Measurements from ENCODE around the gene KCNH6.

KCNH6 gene

DNA sequence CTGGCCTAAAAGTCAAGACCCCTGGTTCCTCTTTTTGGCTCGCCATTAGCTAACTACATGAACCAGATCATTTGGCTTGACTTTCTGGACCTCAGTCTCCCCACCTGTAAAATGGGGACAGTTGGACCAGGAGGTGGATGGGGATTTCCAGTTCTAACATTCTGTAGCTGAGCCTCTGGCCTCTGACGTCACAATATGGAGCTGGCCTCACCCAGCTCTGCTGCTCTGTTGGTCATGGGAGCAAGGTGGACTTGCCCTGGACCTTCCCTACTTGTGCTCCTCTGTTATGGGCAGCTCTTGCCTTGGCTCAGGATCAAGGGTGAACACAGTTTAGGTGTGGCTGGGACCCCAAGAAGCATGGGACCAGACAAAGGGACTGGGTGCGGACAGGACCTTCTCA is 16.5 kb upstream of the KCNH6 start:
- no peak for DNase-seq (ENCODE audit: low read depth in 3 of 3)

DNA sequence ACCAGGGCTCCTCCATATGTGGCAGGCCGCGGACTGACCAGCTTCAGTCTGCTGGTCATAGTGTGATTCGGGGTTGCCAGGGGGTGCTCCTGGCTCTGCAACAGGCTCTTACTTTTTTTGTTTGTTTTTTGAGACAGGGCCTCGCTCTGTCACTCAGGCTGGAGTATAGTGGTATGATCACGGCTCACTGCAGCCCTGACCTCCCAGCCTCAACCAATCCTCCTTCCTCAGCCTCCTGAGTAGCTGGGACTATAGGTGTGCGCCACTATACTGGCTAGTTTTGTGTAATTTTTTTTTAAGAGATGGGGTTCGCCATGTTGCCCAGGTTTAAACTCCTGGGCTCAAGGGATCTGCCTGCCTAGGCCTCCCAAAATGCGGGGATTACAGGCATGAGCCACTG is 11.8 kb upstream of the KCNH6 start:
- DNase-seq (ENCODE audit: low read depth in 3 of 3) = no peak

DNA sequence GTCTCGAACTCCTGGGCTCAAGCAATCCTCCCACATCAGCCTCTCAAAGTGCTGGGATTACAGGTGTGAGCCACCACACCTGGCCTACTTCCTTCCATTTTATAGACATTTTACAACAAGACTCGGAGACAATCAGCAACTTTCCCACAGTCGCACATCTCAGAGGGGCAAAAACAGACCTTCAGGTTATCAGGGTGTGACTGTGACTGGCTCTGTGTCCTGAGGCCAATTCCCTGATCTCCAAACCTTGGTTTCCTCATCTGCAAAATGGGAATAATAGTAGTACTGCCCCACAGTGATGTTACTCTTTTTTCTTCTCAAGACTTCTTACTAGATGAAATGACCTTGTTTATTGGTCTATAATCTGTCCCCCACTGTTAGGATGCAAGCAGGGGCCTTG is 10.8 kb upstream of the KCNH6 start:
- no peak for DNase-seq (ENCODE audit: low read depth in 3 of 3)

DNA sequence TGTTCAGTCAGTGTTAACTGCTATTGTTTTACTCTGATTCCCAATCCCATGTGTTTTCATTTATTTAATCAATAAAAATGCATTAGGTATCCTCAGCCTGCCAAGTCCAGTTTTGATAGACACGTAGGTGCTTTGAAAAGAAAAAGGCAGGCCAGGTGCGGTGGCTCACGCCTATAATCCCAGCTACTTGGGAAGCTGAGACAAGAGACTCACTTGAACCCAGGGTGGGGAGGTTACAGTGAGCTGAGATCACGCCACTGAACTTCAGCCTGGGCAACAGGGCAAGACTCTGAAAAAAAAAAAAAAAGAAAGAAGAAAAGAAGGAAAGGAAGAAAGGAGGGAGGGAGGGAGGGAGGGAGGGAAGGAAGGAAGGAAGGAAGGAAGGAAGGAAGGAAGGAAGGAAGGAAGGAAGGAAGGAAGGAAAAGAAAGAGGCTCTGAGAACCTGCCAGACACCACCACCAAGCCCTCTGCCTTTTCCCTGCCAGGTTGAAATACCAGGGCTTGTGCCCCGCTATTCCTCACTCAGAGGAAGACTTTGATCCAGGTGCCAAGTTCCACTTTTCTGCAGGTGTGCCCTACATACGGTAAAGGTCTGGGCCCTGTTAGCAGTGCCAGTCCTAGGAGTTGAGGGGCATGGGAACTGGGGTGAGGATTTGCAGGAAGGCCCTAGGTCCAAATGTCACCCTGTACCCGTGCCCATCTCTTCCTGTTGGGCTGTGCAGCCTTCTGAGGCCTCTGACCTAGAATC is 10.1 kb upstream of the KCNH6 start:
- DNase-seq (ENCODE audit: low read depth in 3 of 3) = no peak

DNA sequence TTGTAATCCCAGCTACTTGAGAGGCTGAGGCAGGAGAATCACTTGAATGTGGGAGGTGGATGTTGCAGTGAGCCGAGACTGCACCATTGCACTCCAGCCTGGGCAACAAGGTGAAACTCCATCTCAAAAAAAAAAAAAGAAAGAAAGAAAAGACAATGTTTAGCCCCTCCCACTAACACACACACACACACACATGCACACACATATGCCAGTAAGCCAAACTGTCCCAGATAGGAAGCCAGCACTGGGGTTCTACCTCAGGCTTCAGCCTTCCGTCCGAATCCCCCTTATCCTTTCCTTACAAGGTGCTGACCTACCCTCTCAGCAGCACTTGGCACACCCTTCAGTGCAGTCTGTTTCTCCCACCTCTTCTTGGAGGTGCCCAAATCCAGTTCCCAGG is 8.7 kb upstream of the KCNH6 start:
- DNase-seq (ENCODE audit: low read depth in 3 of 3) = no peak

DNA sequence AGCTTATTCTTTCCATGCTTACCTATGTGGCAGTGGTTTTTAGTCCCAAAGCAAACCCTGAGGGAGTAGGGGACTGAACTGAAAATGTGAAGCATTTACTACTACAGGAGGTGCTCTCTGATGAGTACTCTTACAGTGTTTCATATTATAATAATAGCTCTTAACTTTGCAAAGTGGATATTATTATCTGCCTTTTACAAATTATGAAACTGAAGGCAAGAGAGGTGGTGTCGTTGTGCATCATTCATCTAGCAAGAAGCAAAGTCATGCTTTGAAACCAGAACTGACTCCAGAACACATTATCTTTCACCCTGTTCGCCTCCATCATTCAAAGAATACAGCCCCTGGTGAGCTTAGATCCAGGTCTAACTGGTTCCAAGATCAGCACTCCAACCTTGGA is 8.2 kb upstream of the KCNH6 start:
- DNase-seq (ENCODE audit: low read depth in 3 of 3) = no peak

DNA sequence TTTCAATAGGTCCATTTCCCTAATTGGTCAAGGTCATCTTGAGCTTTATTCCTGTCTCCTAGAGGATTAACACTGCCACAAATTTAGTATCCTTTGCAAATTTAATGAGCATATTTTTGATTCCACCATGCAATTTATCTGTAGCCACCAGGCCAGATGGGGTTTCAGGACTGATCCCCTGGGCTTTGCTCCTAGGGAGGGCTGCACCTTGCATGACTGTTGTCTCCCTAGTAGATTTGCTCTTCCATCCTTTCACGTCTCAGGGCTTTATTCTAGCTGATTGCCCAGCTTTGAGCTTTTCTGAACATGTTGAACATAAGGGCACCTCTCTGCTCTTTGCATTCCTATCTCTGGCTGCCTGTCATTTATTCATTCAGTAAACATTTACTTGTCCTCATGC is 7.7 kb upstream of the KCNH6 start:
- no peak for DNase-seq (ENCODE audit: low read depth in 3 of 3)

DNA sequence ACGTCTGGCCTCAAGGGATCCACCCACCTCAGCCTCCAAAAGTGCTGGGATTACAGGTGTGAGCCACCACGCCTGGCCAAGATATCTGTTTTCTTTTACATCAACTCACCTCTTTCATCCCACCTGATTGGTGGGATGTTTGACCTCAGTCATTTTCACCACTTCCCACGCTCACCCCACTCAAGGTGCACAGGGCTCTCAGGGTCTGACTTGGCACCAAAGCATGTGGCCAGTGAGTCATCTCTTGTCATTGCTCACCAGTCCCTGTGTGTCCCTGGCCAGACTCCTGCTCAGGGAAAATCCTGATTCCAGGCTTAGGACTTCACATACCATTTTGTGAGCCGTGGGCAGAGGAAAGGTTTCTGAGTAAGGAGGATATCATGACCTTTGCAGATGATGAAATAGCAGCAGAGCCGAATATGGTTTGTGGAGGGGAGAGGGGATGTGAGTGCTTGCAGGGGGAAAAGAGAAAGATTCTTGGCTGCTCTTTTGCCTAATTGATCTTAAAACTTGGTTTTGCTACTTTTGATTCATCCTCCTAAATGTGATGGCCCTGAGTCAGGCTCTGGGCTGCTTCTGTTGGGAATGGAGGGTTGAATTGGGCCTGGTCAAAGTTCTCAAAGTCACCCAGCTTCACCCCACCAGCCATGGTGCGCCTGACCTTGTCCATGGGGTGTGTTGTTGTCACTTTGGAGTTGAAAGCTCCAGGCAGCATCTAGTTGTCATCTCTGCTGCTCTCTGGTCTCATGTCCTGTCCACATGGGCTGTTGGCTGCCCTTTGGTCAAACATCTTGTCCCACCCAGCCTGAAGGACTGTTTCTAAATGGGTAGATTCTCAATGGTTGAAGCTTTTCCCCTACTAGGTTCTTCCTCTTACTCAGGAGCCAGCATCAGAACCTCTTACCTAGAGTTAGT is 6.0 kb upstream of the KCNH6 start:
- peak in 1 of 3 experiments; percentile 34 for DNase-seq (ENCODE audit: low read depth in 3 of 3)

DNA sequence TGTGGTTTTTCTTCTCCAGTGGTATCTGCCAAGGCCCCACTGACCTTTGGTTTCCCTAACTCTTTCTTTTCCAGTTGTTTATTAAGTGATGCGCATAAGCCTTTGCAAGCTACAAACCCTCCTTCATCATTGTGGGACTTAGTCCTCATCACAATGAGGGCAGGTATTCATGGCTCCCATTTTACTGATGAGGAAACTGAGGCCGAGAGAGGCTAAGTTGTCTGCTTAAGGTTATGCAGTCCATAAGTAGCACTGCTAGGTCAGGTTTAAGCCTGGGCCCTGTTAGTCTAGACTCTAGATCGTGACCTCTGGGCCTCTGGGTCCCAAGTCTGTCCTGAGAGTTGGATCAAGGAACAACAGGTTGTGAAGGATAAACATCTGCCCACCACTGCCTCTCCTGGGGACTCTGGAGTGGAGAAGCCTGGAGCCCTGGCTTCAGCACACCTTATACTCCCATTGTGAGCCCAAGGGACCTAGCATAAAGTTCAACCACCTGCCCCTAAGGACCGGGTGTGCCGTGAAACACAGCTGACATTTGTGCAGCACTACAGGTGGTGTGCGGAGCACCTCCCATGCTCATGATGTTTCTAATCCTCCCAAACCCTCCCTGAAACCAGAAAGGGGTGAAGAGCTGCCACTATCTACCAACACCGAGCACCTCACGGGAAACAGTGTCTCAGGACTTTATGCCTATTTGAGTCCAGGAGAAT is 5.2 kb upstream of the KCNH6 start:
- DNase-seq (ENCODE audit: low read depth in 3 of 3) = no peak

DNA sequence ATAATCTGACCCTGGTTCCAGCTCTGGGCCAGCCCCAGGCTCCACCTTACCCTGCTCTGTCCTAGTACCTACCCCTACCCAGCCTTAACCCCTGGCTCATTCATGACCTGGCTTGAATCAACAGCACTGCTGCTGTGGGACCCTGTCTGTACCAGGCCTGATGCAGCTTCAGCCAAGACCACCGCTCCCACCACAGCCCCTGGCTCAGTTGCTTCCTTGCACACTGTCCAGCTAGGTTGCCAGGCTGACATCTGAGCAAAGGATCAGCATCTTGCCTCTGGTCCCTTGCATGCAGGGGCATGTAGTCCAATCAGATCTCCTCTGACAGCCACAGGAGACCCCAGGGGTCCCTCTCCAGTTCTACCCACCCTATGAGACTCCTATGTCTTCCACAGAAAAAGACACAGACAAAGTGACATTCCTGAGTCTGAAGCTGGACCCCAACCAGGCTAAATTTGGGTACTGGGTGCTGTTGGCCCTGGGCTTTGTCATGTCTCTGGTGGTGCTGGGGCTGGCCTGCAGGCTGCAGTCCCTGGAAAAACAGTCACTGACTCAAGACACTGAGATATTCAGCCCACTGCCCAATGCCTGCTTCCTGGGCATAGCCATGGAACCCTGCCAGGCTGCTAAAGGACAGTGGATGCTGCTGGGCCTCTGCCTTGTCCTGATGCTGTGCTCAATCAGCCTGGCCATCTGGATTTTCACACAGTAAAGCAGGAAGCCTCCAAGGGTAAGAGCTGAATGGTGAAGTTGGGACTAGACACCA is 3.9 kb upstream of the KCNH6 start:
- DNase-seq (ENCODE audit: low read depth in 3 of 3) = no peak

DNA sequence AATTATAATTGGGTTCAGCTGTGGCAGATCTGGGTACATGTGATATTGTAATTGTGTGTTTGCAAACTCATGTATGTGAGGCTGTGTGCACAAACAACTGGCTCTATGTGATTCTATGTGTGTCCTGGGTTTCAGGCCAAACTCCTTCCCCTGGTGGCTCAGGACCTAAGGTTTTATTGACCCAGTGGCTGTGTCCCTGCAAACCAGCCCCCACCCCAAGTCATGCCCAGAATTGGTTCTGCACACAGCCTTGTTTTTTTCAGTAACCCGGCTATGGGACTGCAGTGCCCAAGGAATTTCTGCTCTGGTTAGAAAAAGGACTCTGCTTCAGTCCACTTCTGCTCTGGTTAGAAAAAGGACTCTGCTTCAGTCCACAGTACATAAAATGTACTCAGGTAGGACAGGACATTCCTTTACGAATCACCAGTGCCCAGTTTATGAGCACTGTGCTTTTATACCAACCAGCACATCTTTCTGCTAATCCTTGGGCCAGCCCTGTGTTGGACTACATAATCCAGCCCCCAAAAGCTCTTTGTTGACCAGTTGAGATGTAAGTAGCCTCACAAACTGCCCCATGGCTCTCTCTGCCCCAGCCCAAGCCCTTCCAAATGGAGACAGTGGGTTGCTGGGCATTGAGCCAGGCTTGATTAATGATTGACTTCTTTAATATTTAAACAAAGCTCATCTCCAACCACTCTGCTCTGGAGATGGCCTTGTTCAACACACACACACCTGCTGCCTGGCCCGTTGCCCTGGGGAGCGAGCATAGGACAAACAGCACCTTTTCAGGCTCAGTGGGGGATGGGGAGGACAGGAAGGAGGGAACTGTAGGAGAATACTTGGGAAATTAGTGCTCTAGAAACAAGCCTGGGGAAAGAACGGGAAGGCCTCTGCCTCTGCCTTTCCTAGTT is 2.9 kb upstream of the KCNH6 start:
- DNase-seq (ENCODE audit: low read depth in 3 of 3) = no peak

DNA sequence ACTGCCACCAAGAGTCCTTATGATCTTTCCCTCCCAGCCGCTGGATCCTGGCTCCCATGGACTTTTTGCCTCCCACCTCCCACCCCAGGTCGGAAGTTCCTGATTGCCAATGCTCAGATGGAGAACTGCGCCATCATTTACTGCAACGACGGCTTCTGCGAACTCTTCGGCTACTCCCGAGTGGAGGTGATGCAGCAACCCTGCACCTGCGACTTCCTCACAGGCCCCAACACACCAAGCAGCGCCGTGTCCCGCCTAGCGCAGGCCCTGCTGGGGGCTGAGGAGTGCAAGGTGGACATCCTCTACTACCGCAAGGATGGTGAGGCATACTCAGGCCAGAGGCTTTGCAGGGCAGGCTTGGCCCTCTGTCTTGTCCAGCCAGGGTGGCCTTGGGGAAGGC is 893 bp downstream of the KCNH6 start:
- DNase-seq (ENCODE audit: low read depth in 3 of 3) = no peak

DNA sequence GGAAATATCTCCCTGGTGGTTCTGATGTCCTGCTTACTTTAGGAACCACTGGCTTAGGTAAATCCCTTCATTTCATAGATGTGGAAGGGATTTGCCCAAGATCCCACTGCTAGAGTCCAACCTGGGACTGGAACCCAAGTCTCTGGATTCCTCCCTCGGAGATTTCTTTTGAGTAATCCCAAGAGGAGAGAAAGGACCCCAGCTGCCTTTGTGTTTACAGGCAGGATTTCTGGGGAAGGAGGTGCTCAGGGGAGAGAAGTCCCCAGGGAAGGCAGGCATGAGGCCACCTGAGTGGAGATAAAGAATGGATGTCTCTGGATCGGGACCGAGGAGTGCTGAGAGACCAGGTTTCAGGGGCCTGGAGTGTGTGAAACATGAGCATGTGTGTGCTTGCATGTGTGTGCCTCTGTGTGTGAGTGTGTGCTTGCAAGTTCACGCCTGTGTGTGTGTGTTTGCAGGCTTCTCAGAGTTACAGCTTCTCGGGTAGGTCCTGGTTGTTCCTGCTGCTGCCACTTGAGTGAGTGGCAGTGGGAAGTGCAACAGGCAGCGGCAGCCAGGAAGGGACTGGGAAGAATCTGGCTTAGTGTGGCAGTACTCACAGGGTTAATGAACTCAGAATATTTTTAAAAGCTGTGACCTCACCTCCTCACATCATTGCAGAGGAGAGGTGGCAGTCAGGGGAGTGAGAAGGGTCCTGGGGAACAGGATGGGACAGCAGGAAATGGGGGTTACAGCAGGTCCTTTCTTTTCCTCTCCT is 2.2 kb downstream of the KCNH6 start:
- no peak for DNase-seq (ENCODE audit: low read depth in 3 of 3)

DNA sequence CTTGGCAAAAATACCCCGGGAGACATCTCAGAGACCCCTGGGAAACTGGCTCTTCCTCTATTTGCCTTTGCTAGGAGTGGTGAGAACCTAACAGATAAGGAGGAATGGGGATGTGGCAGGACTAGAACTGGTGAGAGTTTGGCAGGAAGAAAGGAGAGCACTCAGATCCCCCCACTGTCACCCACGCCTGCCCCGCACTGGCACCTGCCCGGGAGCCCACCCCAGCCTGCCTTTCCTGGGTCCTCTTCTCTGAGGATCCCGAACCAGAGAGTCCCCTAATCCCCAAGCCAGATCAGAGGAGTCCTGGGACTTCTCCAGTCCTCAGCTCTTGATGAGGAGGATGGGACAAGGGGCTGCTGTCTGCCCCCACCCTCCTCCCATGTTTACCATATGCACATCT is 3.7 kb downstream of the KCNH6 start:
- DNase-seq (ENCODE audit: low read depth in 3 of 3) = no peak

DNA sequence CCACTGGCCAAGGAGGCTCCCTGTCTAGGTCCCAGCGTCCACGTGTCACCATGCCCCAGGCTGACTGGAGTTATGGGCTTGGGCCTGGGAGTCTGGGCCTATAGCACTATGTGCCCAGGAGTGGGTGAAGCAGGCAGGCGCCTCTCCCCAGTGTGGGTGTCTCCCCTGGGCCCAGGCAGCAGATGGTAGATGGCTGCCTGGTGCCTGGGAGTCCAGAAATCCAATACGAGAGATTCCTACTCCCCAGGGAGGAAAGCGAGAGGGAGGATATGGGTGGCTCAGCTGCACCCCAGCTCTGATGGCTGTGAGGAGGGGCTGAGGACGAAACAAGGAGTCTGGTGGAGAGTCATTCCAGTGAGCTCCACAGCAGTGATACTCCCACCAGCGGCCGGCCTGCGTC is 5.0 kb downstream of the KCNH6 start:
- no peak for DNase-seq (ENCODE audit: low read depth in 3 of 3)

DNA sequence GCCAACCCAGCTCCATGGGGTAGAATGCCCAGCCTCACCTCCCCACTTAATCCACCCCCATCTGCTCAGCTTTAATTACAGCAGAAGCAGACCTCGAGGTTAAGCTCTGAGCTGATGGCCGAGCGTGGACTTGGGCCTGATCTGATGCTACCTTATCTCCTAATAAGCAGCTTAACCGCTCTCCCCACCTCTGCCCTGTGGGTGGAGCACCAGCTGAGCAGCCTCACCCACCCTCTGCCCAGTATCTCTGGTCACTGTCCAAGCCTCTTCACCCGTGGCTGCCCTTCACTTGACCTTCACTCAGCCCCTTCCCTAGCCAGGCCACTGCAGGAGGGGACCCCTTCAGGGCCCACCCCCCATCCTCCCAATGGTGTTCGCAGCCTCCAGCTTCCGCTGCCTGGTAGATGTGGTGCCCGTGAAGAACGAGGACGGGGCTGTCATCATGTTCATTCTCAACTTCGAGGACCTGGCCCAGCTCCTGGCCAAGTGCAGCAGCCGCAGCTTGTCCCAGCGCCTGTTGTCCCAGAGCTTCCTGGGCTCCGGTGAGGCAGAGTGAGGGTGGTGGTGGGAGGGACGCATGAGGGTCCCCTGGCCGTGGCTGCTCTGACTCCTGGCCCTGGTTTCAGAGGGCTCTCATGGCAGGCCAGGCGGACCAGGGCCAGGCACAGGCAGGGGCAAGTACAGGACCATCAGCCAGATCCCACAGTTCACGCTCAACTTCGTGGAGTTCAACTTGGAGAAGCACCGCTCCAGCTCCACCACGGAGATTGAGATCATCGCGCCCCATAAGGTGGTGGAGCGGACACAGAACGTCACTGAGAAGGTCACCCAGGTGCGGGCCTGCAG is 6.8 kb downstream of the KCNH6 start:
- DNase-seq (ENCODE audit: low read depth in 3 of 3) = no peak

DNA sequence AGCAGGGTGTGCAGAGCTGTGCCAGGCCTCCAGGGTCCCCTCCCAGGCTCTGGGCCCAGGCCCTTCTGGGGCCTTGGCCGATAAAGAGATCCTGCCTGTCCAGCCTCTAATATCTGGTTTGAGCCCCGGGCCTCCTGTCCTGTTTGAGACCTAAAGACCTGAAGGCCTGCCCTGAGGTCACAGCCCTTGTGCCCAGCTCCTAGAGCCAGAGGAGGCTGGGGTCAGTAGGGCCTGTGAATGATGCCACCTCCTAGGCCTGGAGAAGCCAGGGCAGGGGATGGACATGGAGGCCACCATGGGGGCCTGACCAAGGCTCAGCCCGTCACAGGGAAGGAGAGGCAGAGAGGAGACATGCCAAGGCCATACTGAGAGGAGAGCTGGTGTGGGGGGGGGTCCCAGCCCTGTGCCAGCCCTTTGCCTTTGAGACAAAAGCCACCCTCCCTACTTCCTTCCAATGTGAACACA is 7.4 kb downstream of the KCNH6 start:
- no peak for DNase-seq (ENCODE audit: low read depth in 3 of 3)

DNA sequence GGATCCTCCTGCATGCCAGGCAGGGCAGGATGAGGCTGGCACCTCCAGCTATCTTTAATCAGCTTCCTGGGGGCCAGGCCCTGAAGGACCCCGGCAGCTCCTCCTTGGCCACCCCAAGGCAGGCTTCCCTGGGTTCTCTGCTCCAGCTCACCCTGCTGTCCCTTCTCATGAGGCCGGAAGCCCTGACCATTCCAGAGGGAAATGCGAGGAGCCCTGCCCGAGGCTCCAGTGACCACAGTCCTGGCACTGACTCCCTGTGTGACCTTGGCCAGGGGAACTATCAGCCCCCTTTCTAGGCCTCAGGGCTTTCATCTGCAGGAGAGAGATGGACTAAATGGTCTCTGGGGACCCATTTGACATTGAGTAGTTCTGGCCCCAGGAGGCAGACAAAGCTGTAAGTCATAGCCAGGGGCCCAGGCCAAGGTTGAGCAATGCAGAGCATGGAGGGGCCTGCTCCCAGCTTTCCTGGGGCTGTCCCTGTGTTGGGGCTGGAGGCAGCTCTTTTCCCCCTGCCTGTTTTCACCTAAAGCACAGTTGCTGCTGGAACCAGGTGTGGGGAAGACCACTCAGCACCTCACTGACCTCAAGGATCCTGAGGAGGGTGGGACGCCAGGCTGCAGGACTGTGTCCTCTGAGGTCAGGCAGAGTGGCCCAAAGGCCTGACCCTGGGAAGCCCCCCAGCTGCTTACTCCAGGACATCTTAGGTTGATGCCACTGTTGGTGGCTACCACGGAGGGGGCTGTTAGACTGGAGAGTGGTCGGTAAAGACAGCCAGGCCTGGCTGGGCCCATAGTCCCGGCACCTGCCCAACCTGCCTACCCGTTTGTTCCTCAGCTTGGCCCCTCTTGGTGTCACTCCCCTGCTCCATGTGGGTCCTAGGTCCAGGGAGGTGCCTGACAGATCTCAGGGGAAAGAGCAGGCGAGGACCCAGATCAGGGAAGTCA is 8.1 kb downstream of the KCNH6 start:
- no peak for DNase-seq (ENCODE audit: low read depth in 3 of 3)

Measured in stimulated activated CD4-positive, alpha-beta T cell treated with anti-CD3 and anti-CD28 coated beads, TNF-alpha, amount 100 ng/mL, for 24 hours (primary cell).